ENCODE measurements around the gene SUPT20HL2. TPM values are rescaled to one million over a fixed set of nuclear protein-coding genes. Genes with fewer than 3 reads are reported as not detected.

The SUPT20HL2 gene
- polyA plus RNA-seq, 1 of the 3 experiments (the other 2 are of a cell fraction), result not detected

DNA sequence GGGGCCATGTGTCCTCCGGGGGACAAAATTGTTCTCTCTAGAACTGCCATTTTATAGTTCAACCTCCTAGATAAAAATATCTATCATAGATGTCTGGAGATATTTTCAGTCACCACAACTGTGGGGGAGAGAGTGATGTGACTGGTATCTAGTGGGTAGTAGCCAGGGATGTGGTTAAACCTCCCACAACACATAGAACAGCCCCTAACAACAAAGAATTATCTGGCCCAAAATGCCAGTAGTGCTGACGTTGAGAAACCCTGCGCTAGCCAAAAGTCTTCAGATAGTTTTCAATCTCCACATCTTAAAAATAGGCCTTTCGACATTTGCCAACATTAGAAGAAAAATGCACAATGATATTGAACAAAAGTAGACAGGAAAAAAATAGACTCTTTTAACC is 19.0 kb upstream of the SUPT20HL2 start:
- H3K9me3 ChIP-seq, result no peaks in the 10 kb centered on the region
- H3K36me3 ChIP-seq (replicated peaks in 1 of 2; ENCODE audit: control insufficient read depth in 1 of 2, insufficient read depth in 2 of 2, low read length in 1 of 2), result no peaks in the 10 kb centered on the region
- no peaks in the 10 kb centered on the region for H3K9me2 ChIP-seq
- TF ChIP-seq YY1 (IDR thresholded peaks at IDR 0.05; ENCODE audit: low read depth) (no peak), CHD2 (IDR thresholded peaks at IDR 0.05; ENCODE audit: low read length, partially characterized antibody) (no peak), RAD21 (IDR thresholded peaks at IDR 0.05; ENCODE audit: low read length) (no peak), FOSL2 (IDR thresholded peaks at IDR 0.05; ENCODE audit: borderline replicate concordance, low read depth) (no peak), RXRA (IDR thresholded peaks at IDR 0.05; ENCODE audit: borderline replicate concordance, low read depth) (no peak), USF2 (IDR thresholded peaks at IDR 0.05; ENCODE audit: borderline replicate concordance, low read depth, low read length) (no peak), EZH2phosphoT487 (IDR thresholded peaks at IDR 0.05; ENCODE audit: borderline replicate concordance, low read depth) (no peak)
- no peaks in the 10 kb centered on the region; a peak in 1 of 4 replicates for H3K4me1 ChIP-seq (ENCODE audit: control insufficient read depth in 1 of 2, insufficient read depth in 2 of 2, low read depth in 1 of 2, low read length in 1 of 2)
- CTCF ChIA-PET, result interaction anchor here (0.6 kb wide), 1 partner anchor 1388 kb away, joined by 4 read pairs; no protein-coding TSS in a partner anchor
- no peaks in the 10 kb centered on the region for H3K27me3 ChIP-seq (ENCODE audit: insufficient read depth)
- H3K27ac ChIP-seq (ENCODE audit: low read depth in 2 of 2, low read length in 1 of 2), result peak overlapping the region in 1 of 2 experiments; percentile 46; a peak in 2 of 4 replicates
- DNase-seq, result no peak
- WGBS (ENCODE audit: low lambda C conversion rate), result 34% methylated on average over 4 of the region's 4 CpGs
- H4K20me1 ChIP-seq (ENCODE audit: insufficient read depth), result no peaks in the 10 kb centered on the region
- no peak overlapping the region for H3K9ac ChIP-seq
- H3K4me3 ChIP-seq (ENCODE audit: low read depth in 2 of 2, low read length in 1 of 2), result no peak overlapping the region
- no peaks in the 10 kb centered on the region for H3F3A ChIP-seq (replicated peaks; ENCODE audit: insufficient read depth)
- POLR2A ChIA-PET, result no interaction called here
- H3K79me2 ChIP-seq (ENCODE audit: insufficient read depth), result no peaks in the 10 kb centered on the region
- no peak overlapping the region for H3K4me2 ChIP-seq
- H2AFZ ChIP-seq (ENCODE audit: low read depth), result no peak overlapping the region

DNA sequence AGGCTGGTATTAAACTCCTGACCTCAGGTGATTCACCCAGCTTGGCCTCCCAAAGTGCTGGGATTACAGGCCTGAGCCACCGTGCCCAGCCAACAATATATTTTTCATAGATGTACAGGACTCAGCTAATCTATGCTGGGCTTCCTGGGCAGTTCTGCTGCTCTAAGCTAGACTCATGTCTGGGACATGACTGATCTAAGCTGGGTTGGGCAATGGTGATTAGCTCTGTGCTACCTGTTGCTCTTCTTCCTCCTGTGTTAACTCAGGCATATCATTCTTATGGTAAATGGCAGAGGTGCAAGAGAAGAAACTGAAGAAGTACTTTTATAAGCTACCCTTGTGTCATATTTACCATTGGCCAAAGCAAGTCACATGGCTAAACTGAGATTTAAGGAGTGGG is 11.4 kb upstream of the SUPT20HL2 start:
- H3K27ac ChIP-seq (ENCODE audit: low read depth in 2 of 2, low read length in 1 of 2), result no peak overlapping the region
- no peaks in the 10 kb centered on the region for H4K20me1 ChIP-seq (ENCODE audit: insufficient read depth)
- ChIA-PET POLR2A (no interaction called here), CTCF (interaction anchor here (0.6 kb wide), 1 partner anchor 173 kb away, joined by 3 read pairs; no protein-coding TSS in a partner anchor)
- no peaks in the 10 kb centered on the region for H3K79me2 ChIP-seq (ENCODE audit: insufficient read depth)
- no peaks in the 10 kb centered on the region for H3K36me3 ChIP-seq (replicated peaks in 1 of 2; ENCODE audit: control insufficient read depth in 1 of 2, insufficient read depth in 2 of 2, low read length in 1 of 2)
- H3K9me2 ChIP-seq, result no peaks in the 10 kb centered on the region
- no peak for TF ChIP-seq IRF3 (IDR thresholded peaks at IDR 0.05; ENCODE audit: low read depth, low read length)
- no peak for TF ChIP-seq GABPA (IDR thresholded peaks at IDR 0.05; ENCODE audit: low read depth)
- no peak for TF ChIP-seq TCF12 (IDR thresholded peaks at IDR 0.05)
- no peak for TF ChIP-seq SMC3 (IDR thresholded peaks at IDR 0.05; ENCODE audit: low read depth, low read length)
- TF ChIP-seq NRF1 (IDR thresholded peaks at IDR 0.05; ENCODE audit: low read depth, low read length), result no peak
- TF ChIP-seq JUND (IDR thresholded peaks at IDR 0.05), result no peak
- no peak for TF ChIP-seq FOSL2 (IDR thresholded peaks at IDR 0.05; ENCODE audit: borderline replicate concordance, low read depth)
- no peak for TF ChIP-seq SIN3A (IDR thresholded peaks at IDR 0.05; ENCODE audit: borderline replicate concordance, low read depth, low read length)
- WGBS (ENCODE audit: low lambda C conversion rate), result no CpG with 5 or more reads among the region's 1 CpG
- H3K4me2 ChIP-seq, result no peak overlapping the region
- no peak overlapping the region for H3K4me3 ChIP-seq (ENCODE audit: low read depth in 2 of 2, low read length in 1 of 2)
- no peaks in the 10 kb centered on the region for H3F3A ChIP-seq (replicated peaks; ENCODE audit: insufficient read depth)
- H3K9me3 ChIP-seq, result no peaks in the 10 kb centered on the region
- H3K27me3 ChIP-seq (ENCODE audit: insufficient read depth), result no peaks in the 10 kb centered on the region; the same call in 1 of the 2 replicates
- H3K4me1 ChIP-seq (ENCODE audit: control insufficient read depth in 1 of 2, insufficient read depth in 2 of 2, low read depth in 1 of 2, low read length in 1 of 2), result no peaks in the 10 kb centered on the region
- no peak for DNase-seq
- H2AFZ ChIP-seq (ENCODE audit: low read depth), result no peak overlapping the region
- no peak overlapping the region for H3K9ac ChIP-seq

Data from SK-N-SH (cell line).